Uterus (tissue), 2 donors: ENCODE data around the gene TMEM161A.

Source experiments
- POLR2A ChIP-seq, 2 donors: fragments of 450-650 bp; IDR thresholded peaks; one replicate each; pipeline ENCODE4 v1.6.1; 2016; ENCODE audit warnings: antibody characterized with exemption in 2 of 2, mild to moderate bottlenecking in 1 of 2, moderate library complexity in 1 of 2
- TF ChIP-seq, protein P1 (sequence below), 4 experiments: fragments of 200-600 bp in 2 of 4; fragments of 450-650 bp in 2 of 4; sonication (generic) in 2 of 4; IDR thresholded peaks; one replicate each; pipeline ENCODE4 v1.5.1; 2016 to 2019; ENCODE audit warnings: antibody characterized with exemption in 4 of 4, mild to moderate bottlenecking in 2 of 4, moderate library complexity in 1 of 4

DNA sequence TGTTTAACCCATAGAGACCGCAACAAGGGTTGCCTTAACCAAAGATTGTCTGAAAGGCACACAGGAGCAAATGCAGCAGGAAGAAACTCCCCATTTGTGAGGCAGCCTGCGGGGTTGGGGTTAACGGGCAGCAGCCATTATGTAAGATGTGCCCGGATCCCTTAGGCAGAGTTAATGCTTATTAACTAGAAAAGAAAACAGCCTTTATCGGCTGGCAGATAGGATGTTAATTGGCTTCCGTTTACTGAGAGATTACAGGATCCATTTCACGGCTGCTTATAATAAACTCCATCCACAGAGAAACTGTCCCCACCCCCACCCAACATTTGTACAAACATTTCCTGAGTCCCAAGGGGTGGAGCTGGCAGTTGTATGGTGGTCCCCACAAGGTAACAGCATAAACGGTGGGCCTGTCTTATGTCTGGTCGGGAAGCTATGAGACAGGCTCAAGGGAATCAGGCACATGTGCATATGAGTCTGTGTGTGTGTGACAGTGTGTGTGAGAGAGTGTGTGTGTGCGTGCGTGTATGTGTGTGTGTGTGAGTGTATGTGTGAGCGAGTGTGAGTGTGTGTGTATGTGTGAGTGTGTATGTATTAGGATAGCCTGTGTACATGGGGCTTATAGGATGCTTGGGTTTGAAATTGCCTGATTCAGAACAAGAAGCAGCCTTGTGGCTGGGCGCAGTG lies 63.9 kb downstream of the TMEM161A start:
- TF ChIP-seq POLR2A (IDR thresholded peaks at IDR 0.05) = no peak
- TF ChIP-seq, protein P1, sequence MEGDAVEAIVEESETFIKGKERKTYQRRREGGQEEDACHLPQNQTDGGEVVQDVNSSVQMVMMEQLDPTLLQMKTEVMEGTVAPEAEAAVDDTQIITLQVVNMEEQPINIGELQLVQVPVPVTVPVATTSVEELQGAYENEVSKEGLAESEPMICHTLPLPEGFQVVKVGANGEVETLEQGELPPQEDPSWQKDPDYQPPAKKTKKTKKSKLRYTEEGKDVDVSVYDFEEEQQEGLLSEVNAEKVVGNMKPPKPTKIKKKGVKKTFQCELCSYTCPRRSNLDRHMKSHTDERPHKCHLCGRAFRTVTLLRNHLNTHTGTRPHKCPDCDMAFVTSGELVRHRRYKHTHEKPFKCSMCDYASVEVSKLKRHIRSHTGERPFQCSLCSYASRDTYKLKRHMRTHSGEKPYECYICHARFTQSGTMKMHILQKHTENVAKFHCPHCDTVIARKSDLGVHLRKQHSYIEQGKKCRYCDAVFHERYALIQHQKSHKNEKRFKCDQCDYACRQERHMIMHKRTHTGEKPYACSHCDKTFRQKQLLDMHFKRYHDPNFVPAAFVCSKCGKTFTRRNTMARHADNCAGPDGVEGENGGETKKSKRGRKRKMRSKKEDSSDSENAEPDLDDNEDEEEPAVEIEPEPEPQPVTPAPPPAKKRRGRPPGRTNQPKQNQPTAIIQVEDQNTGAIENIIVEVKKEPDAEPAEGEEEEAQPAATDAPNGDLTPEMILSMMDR (IDR thresholded peaks at IDR 0.05) = no peak
